Ascending aorta (tissue), 2 donors: ENCODE results near the gene ANK3. TPM values are rescaled to one million over a fixed set of nuclear protein-coding genes. Genes with fewer than 3 reads are reported as not detected.

ENCODE experiments used
- DNase-seq, 2 donors: peaks; one replicate each; pipeline ENCODE4 v3.0.0-alpha.2; 2019; ENCODE audit warnings: low spot score in 2 of 2
- H3K27ac ChIP-seq, 2 donors: fragments of 200-600 bp; sonication (generic); one replicate each; pipeline ENCODE4 v1.5.1; 2016 to 2017; ENCODE audit warnings: mild to moderate bottlenecking in 1 of 2
- H3K27me3 ChIP-seq: fragments of 200-600 bp; sonication (generic); one replicate; pipeline ENCODE4 v1.5.1; 2017
- H3K36me3 ChIP-seq, 2 donors: fragments of 200-600 bp; sonication (generic); one replicate each; pipeline ENCODE4 v1.5.1; 2016
- H3K4me1 ChIP-seq, 2 donors: fragments of 200-600 bp; sonication (generic); one replicate each; pipeline ENCODE4 v1.5.1; 2016 to 2017; ENCODE audit warnings: mild to moderate bottlenecking in 1 of 2
- H3K4me3 ChIP-seq, 2 donors: fragments of 200-600 bp; sonication (generic); one replicate each; pipeline ENCODE4 v1.5.1; 2016 to 2017; ENCODE audit warnings: mild to moderate bottlenecking in 1 of 2
- H3K9me3 ChIP-seq, 2 donors: fragments of 200-600 bp; sonication (generic); one replicate each; pipeline ENCODE4 v1.5.1; 2016
- intact Hi-C: fragments of 100-400 bp; cut with DNase I; formaldehyde crosslinking; loops from one replicate; pipeline ENCODE4 v1.15.1; 2023
- total RNA-seq: library from RNA; depleted of rRNA; stranded (reverse); fragments of >200 nt; gene quantifications from one replicate; pipeline ENCODE4 v1.1.0, GENCODE V29; 2016
- TF ChIP-seq, protein P1 (sequence below), 3 experiments: fragments of 200-600 bp in 2 of 3; fragments of 450-650 bp in 1 of 3; sonication (generic) in 2 of 3; IDR thresholded peaks; one replicate each; pipeline ENCODE4 v1.5.1; 2016 to 2019; ENCODE audit warnings: antibody characterized with exemption in 3 of 3, mild to moderate bottlenecking in 1 of 3, moderate library complexity in 1 of 3

The ANK3 gene
- total RNA-seq, 1 donor from 2014 or later = 28.3 TPM

DNA sequence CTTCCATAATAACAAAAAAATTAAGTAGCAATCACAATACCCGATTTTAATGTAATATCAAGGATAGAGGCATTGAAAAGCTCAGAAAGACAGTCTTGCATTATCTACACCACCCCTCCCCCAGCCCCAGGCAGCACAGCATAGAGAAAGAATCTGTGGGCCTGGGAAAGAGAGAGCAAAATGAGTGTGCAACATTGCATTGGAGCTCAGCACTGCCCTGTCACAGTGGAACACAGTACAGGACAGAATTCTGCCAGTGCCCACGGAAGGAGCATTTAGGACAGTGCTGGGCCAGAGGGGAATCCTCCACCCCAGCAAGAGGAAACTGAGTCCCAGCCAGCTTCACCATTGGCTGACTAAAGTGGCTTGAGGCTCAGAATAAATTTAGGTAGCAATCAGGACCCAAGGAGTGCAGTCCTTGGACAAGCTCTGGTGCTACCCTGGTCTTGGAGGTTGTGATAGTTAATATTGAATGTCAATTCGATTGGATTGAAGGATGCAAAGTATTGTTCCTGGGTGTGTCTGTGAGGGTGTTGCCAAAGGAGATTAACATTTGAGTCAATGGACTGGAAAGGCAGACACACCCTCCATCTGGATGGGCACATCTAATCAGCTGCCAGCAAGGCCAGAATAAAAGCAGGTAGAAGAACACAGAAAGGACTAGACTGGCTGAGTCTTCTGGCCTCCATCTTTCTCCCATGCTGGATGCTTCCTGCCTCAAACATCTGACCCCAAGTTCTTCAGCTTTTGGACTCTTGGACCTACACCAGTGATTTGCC is 234.4 kb downstream of the ANK3 start:
- no peaks in the 10 kb centered on the region for H3K27me3 ChIP-seq
- TF ChIP-seq, protein P1, sequence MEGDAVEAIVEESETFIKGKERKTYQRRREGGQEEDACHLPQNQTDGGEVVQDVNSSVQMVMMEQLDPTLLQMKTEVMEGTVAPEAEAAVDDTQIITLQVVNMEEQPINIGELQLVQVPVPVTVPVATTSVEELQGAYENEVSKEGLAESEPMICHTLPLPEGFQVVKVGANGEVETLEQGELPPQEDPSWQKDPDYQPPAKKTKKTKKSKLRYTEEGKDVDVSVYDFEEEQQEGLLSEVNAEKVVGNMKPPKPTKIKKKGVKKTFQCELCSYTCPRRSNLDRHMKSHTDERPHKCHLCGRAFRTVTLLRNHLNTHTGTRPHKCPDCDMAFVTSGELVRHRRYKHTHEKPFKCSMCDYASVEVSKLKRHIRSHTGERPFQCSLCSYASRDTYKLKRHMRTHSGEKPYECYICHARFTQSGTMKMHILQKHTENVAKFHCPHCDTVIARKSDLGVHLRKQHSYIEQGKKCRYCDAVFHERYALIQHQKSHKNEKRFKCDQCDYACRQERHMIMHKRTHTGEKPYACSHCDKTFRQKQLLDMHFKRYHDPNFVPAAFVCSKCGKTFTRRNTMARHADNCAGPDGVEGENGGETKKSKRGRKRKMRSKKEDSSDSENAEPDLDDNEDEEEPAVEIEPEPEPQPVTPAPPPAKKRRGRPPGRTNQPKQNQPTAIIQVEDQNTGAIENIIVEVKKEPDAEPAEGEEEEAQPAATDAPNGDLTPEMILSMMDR (IDR thresholded peaks at IDR 0.05) = no peak
- H3K4me1 ChIP-seq = no peaks in the 10 kb centered on the region
- intact Hi-C loops = no loop called here
- H3K4me3 ChIP-seq = no peak overlapping the region
- H3K36me3 ChIP-seq = no peaks in the 10 kb centered on the region
- DNase-seq = no peak
- H3K9me3 ChIP-seq = no peaks in the 10 kb centered on the region
- H3K27ac ChIP-seq = no peak overlapping the region

DNA sequence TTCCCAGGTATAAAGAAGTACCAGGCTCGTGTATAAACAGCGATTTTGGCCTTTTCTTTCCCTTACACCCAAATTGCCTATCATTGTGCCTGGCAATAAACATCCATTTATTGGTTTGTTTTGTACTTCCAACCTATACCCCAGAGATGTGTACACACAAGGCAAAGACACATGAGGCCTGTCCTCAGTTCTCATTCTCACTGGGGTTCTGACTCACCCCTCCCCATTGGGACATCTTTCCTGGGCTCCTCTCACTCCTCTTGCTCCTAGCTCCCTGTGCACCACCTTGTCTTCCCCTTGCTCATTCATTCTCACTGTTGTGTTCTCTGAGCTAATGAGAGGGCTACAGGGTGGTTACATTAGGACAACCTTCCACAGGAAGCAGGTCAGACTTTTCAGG is 240.7 kb downstream of the ANK3 start:
- Histone ChIP-seq H3K27ac (no peak overlapping the region), H3K4me3 (no peak overlapping the region), H3K9me3 (no peaks in the 10 kb centered on the region), H3K36me3 (no peaks in the 10 kb centered on the region), H3K4me1 (peaks cover 3 to 6% of the 10 kb centered on the region in 2 donors), H3K27me3 (no peaks in the 10 kb centered on the region)
- no peak for DNase-seq
- TF ChIP-seq, protein P1 (IDR thresholded peaks at IDR 0.05) = no peak
- intact Hi-C loops = no loop called here

DNA sequence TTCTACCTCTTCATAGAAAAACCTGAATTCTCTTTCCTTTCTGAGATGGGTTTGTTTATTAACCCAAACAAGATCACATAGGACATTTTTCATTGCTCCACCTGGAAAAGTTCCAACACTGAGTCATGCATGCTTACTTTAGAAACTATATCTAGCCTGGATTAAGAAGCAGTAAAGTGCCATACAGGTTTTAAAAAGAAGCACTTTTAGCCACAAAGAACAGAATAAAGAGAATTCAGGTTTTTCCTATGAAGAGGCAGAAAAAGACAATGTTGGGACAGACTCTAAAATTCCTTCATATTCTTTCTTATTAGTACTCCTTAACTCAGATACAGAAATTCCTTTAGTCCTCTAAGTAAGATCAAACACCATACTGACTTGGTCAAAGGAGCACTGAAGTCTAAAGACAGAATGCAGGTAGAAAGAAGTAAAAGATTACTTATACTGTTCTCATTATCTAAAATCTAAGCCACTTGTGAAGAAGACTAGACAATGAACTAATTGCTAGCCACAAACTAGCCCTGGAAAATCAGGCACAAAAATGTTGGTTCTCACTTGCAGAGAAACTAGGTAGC is 241.3 kb downstream of the ANK3 start:
- Histone ChIP-seq H3K27ac (peak overlapping the region in 1 of 2 donors; percentile 32), H3K4me1 (peaks cover 3 to 6% of the 10 kb centered on the region in 2 donors), H3K4me3 (no peak overlapping the region), H3K27me3 (no peaks in the 10 kb centered on the region), H3K9me3 (no peaks in the 10 kb centered on the region), H3K36me3 (no peaks in the 10 kb centered on the region)
- TF ChIP-seq, protein P1 (IDR thresholded peaks at IDR 0.05) = no peak
- intact Hi-C loops = no loop called here
- no peak for DNase-seq

DNA sequence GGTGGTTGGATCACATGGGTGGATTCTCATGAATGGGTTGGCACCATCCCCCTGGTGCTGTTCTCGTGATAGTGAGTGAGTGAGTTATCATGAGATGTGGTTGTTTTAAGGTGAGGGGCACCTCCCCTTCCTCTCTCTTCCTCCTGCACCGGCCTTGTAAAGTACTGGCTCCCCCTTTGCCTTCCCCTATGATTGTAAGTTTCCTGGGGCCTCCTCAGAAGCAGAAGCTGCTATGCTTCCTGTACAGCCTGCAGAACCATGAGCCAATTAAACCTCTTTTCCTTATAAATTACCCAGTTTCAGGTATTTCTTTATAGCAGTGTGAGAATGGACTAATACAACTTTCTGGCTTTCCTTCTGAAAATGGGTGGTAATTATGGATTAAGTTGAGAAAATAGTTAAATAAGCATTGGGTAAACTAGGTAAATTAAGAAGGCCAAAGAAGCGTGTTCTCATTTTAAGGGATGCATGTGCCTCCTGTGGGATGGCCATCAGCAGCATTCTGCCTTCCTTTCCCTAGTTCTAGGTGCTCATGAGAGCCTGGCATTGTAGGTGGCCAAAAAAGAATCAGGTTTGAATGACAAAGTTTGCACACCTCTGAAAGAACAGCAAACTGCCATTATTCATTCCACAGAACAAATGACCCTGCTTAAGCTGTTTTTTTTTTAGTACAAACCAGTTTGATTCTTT is 242.0 kb downstream of the ANK3 start:
- Histone ChIP-seq H3K36me3 (no peaks in the 10 kb centered on the region), H3K9me3 (no peaks in the 10 kb centered on the region), H3K4me1 (peaks cover 3 to 6% of the 10 kb centered on the region in 2 donors), H3K27me3 (no peaks in the 10 kb centered on the region), H3K27ac (peak overlapping the region; percentile 24 to 40), H3K4me3 (no peak overlapping the region)
- intact Hi-C loops = no loop called here
- TF ChIP-seq, protein P1 (IDR thresholded peaks at IDR 0.05) = no peak
- DNase-seq = no peak

DNA sequence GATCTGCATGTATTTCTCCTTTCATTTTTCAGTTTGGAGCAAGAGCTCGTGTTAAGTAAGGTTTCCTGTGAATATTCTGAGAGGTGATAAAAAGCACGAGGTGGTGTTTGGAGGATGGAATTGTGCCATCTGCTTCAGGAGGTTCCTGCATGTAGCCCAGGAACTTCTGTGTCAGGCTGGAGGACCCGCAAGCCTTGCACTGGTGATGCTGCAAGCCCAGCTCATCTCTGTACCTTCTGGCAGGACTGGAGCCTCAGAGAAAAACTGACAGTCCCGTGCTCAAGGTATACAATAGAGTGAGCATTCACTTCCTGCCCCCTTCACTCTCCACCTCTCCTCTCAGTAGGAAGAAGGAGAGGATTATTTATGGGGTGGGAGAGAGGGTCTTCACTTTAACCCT is 242.7 kb downstream of the ANK3 start:
- no peaks in the 10 kb centered on the region for H3K27me3 ChIP-seq
- no peak for DNase-seq
- H3K9me3 ChIP-seq = no peaks in the 10 kb centered on the region
- H3K4me3 ChIP-seq = no peak overlapping the region
- peak overlapping the region; percentile 14 to 40 for H3K27ac ChIP-seq
- H3K36me3 ChIP-seq = no peaks in the 10 kb centered on the region
- H3K4me1 ChIP-seq = peaks cover 3 to 6% of the 10 kb centered on the region in 2 donors
- TF ChIP-seq, protein P1 (IDR thresholded peaks at IDR 0.05) = no peak
- intact Hi-C loops = no loop called here
